Esophagus muscularis mucosa (tissue), 4 donors: ENCODE results near the gene MANEA.

Experiments used
- EP300 ChIP-seq: sonication (generic); formaldehyde crosslinking; IDR thresholded peaks from one replicate; pipeline ENCODE4 v1.6.1; 2017; ENCODE audit warnings: antibody characterized with exemption
- POLR2A ChIP-seq: fragments of 450-650 bp; IDR thresholded peaks from one replicate; pipeline ENCODE4 v1.6.1; 2017; ENCODE audit warnings: antibody characterized with exemption, moderate library complexity, mild to moderate bottlenecking, low read depth
- TF ChIP-seq, protein P1 (sequence below), 3 experiments: fragments of 200-600 bp in 2 of 3; fragments of 450-650 bp in 1 of 3; sonication (generic) in 2 of 3; IDR thresholded peaks; one replicate each; pipeline ENCODE4 v1.5.1; 2017 to 2019; ENCODE audit warnings: antibody characterized with exemption in 3 of 3, mild to moderate bottlenecking in 2 of 3, moderate library complexity in 1 of 3

DNA sequence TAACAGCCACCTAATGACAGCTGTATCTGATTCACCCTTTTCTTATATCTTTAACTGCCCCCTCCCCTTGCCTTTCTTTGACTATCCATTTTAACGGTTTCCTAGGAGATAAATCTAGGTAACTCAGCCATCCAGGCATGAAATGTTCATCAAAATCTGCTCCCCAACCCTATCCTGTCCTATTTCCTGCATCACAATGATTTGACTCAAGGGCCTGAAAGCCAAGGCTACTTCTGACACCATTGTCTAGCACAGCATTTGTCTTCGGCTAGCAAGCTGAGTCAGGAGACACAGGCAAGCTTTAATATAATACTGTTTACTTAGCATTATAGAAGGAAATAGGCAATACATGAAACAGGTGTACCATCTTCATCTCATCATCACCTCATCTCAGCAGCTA, 31.6 kb upstream of the MANEA start:
- TF ChIP-seq, protein P1, sequence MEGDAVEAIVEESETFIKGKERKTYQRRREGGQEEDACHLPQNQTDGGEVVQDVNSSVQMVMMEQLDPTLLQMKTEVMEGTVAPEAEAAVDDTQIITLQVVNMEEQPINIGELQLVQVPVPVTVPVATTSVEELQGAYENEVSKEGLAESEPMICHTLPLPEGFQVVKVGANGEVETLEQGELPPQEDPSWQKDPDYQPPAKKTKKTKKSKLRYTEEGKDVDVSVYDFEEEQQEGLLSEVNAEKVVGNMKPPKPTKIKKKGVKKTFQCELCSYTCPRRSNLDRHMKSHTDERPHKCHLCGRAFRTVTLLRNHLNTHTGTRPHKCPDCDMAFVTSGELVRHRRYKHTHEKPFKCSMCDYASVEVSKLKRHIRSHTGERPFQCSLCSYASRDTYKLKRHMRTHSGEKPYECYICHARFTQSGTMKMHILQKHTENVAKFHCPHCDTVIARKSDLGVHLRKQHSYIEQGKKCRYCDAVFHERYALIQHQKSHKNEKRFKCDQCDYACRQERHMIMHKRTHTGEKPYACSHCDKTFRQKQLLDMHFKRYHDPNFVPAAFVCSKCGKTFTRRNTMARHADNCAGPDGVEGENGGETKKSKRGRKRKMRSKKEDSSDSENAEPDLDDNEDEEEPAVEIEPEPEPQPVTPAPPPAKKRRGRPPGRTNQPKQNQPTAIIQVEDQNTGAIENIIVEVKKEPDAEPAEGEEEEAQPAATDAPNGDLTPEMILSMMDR (IDR thresholded peaks at IDR 0.05), result no peak
- TF ChIP-seq EP300 (no peak), POLR2A (no peak)
